GM18867 (cell line): Measurements from ENCODE around the gene ZNF302.
"Not testable (repeated sequence)": the region's sequence is repeated elsewhere in the genome, so short reads cannot be mapped to it uniquely, and the experiment has no call there.

ENCODE experiments used
- ATAC-seq: cut with Tn5 transposase; IDR thresholded peaks from one replicate; pipeline ENCODE4 v1.9.1; 2021; ENCODE audit warnings: mild to moderate bottlenecking, moderate library complexity; ENCODE audit not compliant: unreplicated experiment

The ZNF302 gene

DNA sequence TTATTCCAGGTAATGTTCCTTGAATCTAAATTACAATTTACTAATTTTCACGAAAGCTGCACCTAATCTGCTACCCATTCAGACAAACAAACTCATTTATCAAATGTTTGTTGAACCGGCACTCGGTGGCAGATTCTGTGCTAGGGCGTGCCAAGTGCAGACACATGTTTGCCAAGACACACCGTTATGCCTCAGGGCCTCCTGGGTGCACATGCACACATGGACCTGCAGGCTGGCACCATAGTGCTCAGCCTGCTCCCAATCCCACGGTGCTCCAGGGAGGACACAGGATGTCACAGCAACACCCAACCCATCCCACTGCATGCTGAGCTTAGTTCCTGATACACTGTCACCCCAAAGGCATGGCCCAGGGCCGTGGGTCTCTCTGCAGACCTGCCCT is 8.2 kb upstream of the ZNF302 start:
- no peak for ATAC-seq

DNA sequence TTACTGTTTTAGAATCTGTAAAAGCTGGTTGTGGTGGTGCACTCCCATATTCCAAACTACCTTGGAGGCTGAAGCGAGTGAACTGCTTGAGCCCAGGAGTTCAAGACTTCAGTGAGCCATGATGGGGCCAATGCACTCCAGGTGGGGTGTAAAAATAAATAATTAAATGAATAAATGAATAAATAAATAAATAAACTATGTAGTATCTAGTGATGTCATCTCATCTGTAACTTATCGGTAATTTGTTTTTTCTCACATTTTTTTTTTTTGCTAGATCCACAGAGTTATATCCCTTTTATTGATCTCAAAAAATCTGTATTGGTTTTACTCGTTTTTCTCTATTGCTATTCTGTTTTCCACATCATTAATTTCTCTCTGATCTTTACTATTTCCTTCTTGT is 5.5 kb upstream of the ZNF302 start:
- ATAC-seq = no peak

DNA sequence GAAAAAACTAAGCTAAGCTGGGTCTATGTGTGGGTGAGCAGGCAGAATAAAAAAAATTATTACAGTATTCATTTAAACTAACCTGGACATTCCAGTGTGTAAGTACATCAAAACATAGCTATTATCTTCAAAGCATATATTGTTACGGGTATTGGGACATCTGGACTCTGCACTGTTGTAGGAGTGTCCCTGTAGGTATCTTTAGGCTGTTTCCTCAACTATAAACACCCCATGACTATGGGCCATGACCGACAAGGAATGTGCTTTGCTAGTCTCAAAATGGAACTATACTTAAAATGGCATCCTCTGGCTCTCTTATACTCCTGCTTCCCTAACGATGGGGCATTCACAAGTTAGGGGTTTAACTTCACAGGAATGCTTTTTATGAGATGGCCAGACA is 3.9 kb upstream of the ZNF302 start:
- ATAC-seq = no peak

DNA sequence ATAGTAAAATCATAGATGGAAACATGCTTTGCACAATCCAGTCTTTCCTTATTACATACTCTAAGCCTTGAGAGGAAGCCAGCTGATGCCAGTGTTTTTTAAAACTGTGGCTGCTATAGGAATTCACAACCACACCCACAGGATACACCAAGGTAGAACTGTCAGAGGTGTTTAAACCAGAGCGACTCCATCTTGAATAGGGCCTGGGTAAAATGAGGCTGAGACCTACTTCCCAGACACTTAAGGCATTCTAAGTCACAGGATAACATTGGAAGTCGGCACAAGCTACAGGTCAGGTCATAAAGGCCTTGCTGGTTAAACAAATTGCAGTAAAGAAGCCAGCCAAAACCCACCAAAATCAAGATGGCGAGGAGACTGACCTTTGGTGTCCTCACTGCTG is 2.2 kb upstream of the ZNF302 start:
- no peak for ATAC-seq

DNA sequence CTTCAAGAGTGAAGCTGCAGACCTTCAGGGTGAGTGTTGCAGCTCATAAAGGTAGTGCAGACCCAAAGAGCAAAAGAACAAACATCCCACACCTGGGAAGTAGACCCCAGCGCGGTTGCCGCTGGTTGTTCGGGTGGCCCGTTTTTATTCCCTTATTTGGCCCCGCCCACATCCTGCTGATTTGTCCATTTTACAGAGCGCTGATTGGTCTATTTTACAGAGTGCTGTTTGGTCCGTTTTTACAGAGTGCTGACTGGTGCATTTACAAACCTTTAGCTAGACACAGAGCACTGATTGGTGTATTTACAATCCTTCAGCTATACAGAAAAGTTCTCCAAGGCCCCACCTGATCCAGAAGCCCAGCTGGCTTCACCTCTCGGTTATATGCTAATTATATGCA is 1.6 kb upstream of the ZNF302 start:
- ATAC-seq = no peak

DNA sequence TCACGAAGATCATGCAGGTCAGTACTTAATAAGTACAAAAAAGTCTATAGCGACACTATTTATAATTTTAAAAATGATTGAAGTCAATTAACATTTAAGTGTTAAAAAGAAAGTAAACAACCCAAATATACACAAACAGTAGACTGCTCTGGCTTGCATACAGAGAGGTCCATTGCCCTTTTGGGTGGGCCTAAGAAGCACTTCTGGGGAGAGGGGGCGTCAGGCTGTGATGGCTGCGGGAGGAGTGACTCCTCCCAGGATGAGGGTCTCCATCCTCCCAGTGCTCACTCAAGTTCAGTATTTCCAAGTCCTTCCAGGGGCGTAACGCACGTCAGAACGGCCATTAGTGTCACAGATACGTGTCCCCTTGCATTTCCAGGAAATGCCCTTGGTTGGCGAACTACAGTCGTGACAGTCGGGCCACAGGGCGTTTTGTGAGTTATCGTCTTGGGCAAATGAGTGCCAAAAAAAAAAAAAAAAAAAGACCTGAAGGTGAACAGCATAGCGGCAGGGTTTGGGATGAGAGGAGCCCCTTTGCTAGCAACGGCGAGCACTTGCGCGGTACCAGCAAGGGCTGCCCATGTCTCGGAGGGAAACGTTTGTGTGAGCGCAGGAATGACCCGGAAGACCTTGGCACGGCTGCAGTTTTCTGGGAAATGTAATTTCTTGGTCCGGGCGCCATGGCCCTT is 637 bp upstream of the ZNF302 start, which contains the start of gene SCGB2B2:
TSS of gene SCGB2B2 (minus strand) at position 463 of the 689 bp plus-strand sequence. CDS start 82,596 bp downstream, outside the sequence.
- ATAC-seq = peak; percentile 48

DNA sequence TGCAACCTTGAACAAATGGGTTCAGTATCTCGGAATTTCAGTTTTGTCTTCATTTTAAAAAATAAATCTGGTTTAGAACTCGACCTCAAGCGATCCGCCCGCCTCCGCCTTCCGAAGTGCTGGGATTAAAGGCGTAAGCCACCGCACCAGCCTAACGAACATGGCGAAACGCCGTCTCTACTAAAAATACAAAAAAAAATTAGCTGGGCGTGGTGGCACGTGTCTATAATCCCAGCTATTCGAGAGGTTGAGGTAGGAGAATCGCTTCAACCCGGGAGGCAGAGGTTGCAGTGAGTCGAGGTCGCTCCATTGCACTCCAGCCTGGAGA is 571 bp downstream of the ZNF302 start:
- no peak for ATAC-seq

DNA sequence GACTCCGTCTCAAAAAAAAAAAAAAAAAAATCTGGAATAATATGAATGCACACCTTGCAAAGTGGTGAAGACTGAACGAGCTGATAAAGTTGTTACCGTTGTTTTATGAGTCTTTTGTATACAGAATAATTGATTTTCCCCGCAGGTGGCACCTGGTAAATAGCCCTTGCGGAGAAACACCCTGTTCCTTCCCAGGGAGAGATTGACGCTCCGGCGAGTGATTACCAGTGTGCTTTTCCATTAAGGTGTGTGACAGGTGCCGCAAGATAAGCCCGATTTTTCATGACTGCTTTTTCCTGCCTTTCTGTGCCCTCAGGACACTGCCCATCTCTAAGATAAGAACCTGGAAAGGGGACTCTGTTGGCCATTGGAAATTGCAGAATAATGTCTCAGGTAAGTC is 943 bp downstream of the ZNF302 start:
- no peak for ATAC-seq

DNA sequence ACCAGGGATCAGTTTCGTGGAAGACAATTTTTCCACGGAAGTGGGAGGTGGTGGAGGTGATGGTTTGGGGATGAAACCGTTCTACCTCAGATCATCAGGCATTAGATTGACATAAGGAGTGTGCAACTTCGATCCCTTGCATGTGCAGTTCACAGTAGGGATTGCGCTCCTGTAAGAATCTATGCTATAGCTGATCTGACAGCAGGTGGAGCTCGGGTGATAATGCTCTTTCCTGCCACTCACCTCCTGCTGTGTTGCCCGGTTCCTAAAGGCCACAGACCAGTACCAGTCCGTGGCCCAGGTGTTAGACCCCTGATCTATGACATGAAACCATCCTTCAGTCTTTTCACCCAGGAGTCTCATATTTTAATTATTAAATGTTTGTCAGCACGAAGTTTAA is 4.0 kb downstream of the ZNF302 start:
- no peak for ATAC-seq

DNA sequence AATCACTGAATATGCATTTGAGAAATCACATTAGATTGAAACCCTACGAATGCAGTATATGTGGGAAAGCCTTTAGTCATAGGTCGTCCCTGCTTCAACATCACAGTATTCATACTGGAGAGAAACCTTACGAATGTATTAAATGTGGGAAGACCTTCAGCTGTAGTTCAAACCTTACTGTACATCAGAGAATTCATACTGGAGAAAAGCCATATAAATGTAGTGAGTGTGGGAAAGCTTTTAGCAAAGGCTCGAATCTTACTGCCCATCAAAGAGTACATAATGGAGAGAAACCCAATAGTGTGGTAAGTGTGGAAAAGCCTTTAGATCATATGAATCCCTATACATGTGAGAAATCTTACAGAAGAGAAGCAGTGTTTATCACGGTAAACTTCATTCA is 7.8 kb downstream of the ZNF302 start:
- ATAC-seq = not testable (repeated sequence)

DNA sequence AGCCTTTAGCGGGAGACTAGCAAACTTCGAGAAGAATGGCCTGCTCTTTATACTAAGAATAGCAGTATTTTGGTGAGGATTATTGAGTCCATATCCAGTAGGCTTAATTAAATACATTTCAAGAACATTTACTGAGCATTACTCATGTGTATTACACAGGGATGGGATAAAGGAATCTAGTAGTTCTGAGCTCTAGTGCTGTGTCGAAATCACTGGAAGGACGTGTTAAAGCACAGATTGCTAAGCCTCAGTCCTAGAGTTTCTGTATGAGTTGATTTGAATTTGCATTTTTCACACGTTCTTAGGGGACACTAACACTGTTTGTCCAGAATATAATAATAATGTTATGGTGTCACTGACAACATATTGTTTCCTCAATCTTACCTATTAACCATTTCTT is 9.0 kb downstream of the ZNF302 start:
- ATAC-seq = no peak

DNA sequence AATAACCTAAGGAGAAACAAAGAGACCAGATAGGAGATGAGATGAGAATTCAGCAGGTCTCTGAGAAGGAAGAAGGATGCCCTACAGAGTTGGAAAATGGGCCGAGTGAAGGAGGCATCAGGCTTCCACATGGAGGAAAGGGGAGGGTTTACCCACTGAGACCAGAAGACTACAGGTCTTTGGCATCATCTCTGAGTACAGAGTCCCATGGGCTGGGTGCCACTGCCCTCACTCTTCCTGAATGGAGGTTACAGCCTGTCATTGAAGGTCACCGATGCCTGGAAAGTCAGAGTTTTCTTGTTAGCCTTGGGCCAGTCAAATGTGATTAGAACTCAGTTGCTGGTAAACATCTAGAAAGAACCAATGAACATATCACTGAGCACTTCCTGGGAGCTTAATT is 9.9 kb downstream of the ZNF302 start:
- ATAC-seq = no peak

DNA sequence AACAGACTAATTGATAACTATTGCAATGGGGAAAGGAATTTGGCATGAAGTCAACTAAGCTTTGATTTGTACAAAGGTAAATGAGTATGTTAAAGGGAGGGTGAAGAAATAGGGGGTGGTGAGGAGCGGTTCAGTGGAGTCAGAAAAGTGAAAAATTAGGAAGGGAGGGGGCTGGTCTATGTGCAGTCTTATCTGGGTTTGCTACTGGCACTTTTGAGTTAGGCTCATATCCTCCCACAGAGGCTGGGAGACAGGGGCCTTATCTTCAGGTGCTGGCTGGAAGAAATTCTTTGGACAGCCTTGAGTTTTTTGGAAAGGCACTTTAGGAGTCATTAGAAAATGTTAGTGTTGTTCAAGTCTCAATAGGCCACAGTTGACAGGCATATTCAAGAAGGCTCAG is 11.1 kb downstream of the ZNF302 start:
- ATAC-seq = no peak

DNA sequence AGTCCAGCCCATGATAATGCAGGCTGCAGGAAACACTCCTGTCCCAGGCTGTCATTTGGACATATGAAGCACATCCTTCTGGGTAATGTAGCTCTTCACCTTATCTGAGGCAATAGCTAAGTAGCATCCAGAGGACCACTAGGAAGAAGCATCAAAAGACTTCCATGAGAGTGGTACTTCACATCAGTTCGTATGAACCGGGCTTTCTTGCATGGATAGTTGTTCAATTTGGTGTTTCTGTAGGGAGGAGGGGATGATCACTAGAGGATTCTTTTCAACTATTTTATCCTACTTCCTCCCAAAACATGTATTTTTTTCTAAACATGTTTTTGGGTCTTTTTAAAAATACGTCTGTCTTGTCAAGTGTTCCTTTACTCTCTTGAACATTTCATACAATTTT is 12.9 kb downstream of the ZNF302 start:
- no peak for ATAC-seq

DNA sequence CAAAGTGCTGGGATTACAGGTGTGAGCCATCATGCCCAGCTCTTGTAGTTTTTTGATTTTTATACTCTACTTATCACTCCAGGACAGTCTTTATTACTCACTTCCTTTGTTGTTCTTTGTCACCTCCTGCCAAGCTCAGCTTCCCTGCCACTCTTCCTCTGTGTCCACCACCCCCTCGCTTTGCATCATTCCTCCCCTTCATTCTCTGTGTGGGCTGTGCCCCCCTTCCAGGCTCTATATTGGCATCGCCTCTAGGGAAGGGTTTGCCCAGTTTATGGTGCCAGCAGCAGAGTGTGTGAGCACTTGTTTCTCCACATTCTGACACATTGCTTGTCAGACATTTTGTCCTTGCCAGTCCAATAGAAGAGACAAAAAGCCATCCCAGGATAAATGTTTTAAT is 15.1 kb downstream of the ZNF302 start:
- ATAC-seq = no peak

DNA sequence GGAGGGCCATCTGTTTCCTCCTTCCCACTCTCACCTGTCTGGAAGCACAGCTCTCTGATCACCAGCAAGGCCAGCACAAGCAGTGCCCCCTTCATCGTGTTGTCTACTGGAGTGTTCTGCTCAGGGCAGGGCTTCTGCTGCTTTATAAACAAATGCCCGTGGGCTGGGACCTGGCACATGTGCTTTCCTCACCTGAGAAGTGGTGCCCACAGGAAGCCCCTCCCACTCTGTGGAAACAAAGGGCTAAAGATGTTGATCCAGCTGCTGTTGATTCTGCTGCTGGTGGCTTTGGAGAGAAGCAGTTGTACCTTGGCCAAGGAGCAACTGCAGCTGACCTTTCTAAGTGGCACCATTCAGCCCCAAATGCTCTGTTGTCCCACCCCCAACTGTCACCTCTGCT is 30.2 kb downstream of the ZNF302 start:
- ATAC-seq = no peak

DNA sequence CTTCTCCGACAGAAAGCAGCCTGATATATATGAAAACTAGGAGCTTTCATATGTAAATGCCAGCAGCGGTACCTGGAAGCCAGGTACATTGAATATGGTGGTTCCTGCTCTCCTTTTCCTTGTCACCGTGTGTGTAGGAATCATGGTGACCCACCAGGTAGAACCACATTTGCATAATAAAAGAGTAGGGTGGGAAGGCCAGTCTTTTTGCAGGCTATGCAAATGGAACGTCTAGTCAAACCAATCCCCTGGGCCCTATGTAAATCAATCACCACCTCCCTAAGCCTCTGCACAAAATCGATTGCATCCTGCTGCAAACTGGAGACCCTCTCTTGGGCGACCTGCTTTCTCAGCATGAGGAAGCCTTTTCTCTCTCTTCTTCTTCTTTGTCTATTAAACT is 34.4 kb downstream of the ZNF302 start:
- ATAC-seq = no peak

DNA sequence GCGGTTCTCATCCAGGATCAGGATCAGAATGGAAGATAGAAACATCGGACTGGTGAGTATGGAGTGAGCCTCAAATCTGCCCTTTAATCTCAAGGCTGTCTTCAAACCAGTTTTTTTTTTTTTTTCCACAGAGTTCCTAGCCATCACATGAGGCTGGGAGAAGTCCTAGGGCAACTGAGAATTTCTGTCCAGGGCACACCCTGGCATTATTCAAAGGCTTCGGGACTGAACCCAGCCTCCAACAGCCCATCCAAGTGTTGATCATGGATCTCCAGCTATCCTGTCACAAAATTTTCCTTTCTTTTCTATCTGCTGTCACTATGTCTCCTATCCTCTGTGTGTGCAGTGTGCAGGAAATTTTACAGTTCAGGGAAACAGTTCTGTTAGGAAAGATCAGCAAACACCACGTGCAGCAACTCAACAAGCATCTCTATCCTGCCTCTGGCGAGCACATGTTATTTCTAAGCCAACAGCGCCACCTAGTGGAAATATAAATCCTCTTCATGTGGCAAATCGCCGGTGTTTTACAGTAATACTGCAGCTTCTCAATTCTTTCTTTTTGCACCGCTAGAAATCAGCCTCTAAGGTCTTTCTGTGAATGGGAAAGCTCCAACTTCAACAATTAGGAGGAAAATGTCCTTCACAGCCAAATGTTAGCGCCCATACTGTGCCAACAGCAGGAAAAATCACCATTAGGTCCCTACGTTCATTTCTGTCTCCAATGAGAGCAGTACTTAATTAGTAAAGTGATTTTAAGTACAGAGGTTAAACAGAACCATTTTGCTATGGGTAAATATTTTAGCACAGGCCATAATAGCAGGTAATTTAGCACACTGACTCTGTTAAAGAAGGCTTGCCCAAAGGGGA is 35.1 kb downstream of the ZNF302 start:
- ATAC-seq = no peak

DNA sequence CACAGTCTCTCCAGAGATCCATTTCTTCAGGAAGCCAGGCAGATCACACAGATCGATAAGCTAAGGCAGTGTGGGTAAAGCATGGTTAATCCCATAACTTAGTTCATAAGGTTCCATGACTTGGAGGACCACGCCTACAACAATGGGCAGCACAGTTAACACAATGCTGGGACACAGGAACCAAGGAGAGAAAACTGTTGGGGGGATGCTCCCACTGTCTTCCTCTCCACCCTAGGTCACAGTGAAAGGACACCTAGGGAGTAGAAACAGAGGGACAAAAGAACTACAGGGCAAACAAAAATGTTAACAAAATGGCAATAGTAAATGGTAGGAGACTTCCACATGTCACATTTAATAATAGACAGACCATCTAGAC is 35.8 kb downstream of the ZNF302 start:
- no peak for ATAC-seq

DNA sequence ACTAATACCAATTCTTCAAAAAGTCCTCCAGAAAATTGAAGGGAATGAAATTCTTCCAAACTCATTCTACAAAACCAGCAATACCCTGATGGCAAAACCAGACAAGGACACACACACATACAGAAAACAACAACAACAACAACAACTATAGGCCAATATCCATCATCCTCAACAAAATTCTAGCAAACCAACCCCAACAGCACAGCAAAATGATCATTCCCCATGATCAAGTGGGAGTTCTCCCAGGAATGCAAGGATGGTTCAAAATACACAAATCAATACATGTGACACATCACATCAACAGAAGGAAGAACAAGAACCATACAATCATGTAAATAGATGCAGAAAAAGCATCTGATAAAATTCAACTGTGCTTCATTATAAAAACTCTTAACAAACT is 37.9 kb downstream of the ZNF302 start:
- no peak for ATAC-seq

DNA sequence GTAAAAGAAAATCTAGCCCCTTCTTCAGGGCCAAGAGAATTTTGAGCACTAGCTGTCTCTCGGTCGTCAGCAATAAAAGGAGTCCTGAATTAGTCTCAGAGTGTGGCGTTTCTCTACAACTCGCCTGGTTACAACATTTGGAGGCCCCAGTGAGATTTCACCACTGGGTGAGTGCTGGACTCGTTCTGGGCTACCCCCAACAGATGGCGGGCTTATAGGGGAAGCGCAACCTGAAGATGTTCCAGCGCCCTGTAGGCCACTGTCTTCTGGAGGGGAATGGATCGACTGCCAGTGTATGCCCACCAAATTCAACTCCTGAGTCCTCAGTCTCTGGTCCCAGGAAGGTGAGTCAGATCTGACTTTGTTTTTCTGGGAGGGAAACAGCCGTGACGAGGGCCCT is 44.9 kb downstream of the ZNF302 start:
- no peak for ATAC-seq

DNA sequence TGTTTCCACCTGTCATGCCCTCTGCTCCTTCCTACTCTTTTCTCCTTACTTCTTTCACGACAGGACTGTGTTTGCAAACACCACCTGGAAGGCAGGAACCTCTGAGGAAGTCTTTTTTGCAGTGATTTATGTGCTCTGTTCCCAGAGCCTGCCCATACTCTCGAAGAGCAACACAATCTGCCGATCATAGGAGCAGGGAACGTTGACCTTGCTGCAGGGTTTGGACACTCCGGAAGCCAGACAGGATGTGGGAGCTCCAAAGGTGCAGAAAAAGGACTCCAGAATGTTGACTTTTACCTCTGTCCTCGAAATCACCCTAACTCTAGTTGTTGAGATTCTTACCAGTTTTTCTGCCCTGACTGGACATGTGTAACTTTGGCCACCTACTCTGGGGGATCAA is 47.9 kb downstream of the ZNF302 start:
- no peak for ATAC-seq
